Measurements from ENCODE around the gene RELA.

Gene RELA

DNA sequence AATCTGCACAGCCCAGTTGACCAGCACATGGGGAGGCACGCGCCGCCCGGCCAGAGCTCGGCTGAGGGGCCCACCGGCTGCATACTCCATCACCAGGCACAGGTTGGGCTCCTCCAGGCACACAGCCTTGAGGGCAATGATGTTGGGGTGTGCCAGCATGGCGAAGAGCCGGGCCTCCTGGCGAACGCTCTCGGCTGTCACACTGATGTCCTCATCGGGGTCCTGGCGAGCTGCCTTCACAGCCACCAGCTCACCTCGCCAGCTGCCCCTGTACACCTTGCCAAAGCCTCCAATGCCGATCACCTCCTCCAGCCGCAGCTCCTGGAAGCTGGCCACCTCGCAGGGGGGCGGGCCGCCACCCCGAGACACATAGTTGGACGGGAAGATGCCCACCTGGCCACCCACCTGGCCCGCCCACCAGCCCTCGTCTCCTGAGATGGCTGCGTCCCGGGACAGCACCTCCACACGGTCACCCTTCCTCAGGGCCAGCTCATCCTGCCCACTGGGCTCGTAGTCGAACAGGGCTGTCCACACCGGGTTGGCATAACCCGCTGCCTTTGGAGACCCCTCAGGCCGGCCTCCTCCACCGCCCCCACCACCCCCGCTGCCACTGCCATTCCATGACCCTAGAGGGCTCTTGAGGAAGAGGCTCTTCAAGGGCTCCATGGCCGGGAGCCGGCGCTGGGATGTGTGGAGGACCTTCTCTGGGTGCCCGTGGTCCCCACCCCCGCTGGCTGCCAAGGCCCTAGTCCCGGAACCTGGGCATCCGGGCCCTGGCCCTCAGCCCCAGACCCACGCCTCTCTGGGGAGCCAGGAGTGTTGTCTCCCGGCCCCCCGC lies 49.4 kb downstream of the RELA start:
- no peak for DNase-seq (ENCODE audit: low read depth in 2 of 2)

DNA sequence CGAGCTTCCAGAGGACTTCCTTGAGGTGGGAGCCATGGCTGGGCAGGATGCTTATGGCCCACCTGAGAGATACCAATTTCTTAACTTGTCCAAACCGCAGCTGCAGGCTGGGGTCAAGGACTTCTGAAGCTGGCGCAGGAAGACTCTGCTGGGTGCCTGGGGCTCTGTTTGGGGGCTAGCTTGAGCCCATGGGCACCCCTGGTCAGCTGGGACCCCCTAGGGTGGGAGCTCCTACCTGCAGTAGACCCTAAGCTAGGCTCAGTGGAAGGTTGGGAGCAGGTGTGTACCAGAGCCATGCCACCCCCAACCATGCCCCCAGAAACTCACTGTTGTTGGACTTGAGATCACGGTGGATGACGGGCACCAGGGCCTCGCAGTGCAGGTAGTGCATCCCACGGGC lies 50.0 kb downstream of the RELA start:
- DNase-seq (ENCODE audit: low read depth in 2 of 2) = no peak

DNA sequence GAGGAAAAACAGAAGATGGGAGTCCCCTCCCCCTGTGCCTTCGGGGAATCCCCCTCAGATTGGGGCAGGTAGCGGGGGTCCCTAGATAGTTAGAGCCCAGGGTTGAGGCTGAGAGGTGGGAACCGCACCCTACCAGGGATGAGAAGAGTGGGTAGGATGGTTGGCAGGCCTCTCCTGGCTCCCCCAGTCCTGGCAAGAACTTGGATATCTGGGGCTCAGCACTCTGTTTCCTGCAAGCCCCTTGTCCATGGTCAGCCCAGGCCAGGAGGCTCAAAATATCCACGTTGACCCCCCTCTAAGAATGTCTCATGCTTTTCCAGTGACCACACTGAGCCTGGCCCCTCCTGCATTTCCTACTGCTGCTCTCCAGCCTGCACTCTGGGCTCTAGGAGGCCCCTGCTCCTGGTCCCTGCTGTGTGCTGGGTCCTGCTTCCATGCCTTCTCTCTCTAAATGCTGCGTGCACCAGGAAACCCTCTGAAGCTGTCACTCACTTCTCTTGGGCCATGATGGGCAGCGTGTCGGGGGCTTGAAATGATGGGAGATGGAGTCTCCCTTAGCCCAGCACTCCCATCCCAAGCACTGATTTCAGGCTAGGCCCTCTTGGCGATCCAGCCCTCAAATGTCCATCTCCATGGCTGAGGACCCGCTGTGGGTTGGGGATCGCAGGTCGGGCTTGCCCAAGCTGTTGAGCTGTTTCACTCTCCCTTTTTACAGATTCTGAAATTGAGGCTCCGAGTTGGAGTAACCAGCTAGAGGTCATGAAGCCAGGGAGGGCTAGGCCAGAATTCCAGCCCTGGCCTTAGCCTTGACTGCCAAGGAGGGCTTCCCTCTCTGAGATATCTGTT lies 50.7 kb downstream of the RELA start:
- DNase-seq (ENCODE audit: low read depth in 2 of 2) = no peak

DNA sequence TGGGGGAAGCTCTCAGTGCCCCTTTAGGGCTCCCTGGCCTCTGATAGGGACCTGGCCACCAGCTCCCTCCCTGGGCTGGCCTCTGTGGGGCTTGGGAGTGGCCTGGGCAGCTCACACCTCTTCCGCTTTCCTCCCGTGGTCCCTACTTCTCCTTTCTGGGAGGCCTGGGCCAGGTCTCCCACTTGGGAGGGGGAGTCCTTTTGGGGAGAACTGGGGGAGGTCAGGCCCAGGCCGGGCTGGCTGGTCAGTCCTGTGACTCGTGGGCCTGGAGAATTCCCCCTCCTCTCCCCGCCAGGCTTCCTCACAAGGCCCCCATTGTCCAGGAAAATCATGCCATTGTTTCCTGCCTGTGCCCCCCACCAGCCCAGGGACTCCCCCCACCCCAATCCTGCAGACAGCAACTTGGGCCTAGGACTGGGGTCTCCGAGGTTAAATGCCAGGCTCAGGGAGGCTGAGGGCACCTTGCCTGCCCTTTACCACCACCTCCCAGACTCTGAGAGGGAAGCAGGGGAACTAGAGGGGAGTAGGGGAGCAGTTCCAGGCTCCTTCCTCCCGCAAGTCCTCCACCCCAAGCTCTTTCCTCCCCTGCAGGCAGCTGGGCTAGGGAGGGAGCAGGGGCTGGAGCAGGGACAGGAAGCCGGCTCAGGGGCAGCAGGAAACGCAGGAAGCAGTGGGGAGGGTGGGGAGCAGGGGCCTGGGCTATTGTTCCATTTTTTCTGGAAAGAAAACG lies 51.5 kb downstream of the RELA start:
- no peak for DNase-seq (ENCODE audit: low read depth in 2 of 2)

DNA sequence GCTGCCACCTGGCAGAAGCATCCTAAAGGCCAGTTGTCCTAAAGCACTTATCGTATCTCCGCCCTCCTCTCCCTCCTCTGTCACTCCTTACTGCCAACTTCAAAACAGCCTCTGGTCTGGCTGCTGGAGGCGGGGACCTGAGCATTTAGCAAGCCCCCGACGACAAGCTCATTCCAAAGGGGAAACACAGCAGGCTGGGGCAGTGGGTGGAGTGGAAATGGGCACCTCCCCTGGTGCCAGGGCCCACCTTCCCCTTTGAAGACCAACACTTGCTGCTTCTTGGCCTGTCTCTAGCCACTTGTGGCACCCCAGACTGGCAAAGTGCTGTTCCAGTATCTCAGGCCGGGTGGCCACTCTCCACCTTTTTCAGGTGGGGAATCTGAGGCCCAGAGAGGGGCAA lies 52.3 kb downstream of the RELA start:
- no peak for DNase-seq (ENCODE audit: low read depth in 2 of 2)

DNA sequence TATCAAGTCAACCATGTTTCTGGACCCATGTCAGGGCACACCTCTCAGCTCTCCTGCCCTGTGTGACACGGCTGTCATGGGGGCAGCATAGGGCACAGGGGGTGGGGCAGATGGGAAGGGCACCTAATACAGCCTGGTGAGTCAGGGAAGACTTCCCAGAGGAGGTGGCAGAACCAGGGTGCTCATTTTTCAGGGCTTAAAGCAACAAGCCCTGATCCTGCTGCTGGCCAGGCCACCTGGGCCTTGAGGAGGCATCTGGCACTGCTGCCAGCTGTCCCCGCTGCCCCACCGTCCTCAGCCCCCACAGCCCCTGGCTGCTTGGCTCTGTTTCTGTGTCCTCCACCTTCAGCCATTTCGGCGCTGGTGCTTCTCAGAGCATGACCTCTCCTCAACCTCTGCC lies 53.1 kb downstream of the RELA start:
- no peak for DNase-seq (ENCODE audit: low read depth in 2 of 2)

DNA sequence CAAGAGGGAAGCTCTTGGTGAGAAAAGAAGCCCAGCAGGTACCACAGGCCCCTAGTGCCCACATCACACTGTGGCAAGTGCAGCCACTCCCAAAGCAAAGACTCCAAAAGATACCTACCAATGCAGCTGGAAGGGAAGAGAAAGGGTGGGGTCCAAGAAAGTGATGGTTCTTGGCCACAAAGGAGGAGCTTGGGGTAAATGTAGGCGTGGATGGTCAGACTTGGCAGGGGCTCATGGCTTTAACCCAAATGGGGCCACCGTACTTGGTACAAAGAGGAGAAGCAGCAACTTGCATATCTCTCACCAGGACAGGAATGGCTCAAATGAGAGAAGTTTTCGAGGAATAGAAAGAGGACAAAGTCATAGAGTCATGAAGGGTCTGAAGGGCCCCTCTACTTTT lies 53.5 kb downstream of the RELA start:
- no peak for DNase-seq (ENCODE audit: low read depth in 2 of 2)

DNA sequence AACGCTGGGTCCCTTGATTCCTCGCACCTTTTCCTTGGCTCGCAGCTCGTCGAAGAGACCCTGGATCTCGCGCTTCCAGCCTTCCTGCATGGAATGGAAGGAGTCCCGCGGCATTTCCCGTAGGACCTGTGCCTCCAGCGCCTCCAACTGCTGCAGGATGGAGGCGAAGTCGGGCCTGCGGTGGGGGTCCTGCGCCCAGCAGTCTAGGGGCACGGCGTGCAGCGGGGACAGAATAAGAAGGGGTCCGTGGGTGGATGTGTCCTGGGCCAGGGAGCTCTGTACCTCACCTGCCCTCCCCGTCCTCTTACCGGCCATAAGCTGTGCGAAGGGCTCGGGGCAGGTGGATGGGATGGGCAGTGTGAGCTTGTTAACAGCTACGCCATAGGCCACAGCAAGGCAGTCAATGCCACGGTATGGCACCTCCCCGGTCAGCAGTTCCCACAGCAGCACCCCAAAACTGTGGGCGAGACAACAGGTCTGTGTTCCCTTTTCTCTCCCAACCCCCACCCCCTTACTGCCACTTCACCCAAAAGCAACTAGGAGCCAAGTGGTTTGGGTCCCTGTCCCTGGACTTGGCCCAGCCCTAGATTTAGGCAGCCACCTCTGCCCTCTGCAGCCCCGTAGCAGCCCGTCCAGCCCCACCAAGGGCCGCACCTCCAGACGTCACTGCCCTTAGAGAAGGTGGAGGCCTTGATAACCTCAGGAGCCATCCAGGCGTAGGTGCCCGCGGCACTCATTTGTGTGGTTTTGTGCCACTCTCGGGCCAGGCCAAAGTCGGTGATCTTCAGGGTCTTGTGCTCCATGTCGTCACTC lies 54.9 kb downstream of the RELA start:
- no peak for DNase-seq (ENCODE audit: low read depth in 2 of 2)

DNA sequence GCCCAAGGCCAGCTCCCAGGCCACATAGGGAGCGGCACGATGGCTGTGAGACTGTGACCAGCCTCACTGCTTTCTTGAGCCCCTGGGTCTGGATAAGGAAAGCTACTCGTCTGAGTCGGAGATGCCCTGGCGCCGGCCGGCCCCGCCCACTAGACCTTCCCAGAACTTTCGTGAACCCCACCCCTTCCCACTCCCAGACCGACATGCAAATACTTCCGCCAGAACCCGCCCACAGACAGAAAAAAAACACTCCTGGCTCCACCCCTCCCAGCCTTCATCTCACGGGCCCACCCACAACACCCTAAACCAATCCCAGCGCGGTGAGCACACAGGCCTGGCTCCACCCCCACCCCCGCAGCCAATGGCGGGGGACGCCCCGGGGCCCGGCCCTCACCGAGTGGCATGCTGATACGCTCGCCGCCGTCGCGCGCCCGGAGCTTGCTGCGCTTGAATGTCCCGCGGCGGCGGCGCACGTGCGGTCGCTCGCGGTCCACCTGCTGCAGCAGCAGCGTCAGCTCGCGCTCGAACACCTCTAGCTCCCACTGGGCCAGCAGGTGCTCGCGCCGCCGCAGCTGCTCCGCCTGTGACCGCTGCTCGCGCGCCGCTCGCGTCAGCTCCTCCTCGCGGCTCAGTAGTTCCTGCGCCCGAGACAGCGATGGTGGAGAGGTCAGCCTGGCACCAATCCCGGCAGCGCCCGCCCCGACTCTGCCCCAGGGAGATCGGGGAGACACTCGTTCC lies 55.7 kb downstream of the RELA start:
- DNase-seq (ENCODE audit: low read depth in 2 of 2) = no peak

DNA sequence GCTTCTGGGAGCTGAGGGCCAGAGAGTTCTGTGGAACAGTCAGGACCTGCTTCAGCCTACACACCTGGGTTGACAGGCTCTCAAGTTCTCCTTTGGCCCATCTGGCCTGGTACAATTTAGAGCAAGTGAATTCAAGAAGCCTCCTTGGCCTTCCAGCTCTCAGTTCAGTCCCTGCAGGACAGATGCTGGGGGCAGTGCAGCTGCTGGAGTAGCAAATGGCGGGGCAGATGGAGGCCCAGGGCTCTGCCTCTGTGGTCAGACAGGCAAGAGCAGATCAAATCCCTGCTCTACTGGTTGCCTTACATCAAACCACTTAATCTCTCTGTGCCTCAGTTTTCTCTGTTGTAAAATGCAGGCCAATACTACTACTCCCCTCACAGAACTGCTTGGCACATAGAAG lies 58.5 kb downstream of the RELA start:
- DNase-seq (ENCODE audit: low read depth in 2 of 2) = no peak
